Activated T-cell treated with anti-CD3 and anti-CD28 coated beads for 1 hour (primary cell): ENCODE data around the gene GABRP.
"Not testable (repeated sequence)": the region's sequence is repeated elsewhere in the genome, so short reads cannot be mapped to it uniquely, and the experiment has no call there.

Source experiments
- DNase-seq: peaks from one replicate; pipeline ENCODE4 v3.0.0-alpha.2; 2020; ENCODE audit warnings: low read depth

The GABRP gene

GRCh38 chr5:170783498-170784247 is at the start of gene GABRP:
Gene GABRP, plus strand, starts transcription at chr5:170783725. Its CDS starts 4,891 bp downstream, at chr5:170788616.
- DNase-seq: no peak

- DNase-seq: no peak
These were observed 46.6 kb upstream of the GABRP start for GRCh38 chr5:170736966-170737365.

GRCh38 chr5:170737591-170737990 is 45.9 kb upstream of the GABRP start:
- no peak for DNase-seq

GRCh38 chr5:170738840-170739239 is 44.7 kb upstream of the GABRP start:
- no peak for DNase-seq

GRCh38 chr5:170739446-170739845 is 44.1 kb upstream of the GABRP start:
- no peak for DNase-seq

- DNase-seq: no peak
These were observed 42.8 kb upstream of the GABRP start for GRCh38 chr5:170740551-170741205.

GRCh38 chr5:170741801-170742200 is 41.7 kb upstream of the GABRP start:
- no peak for DNase-seq

GRCh38 chr5:170743876-170744212 is 39.7 kb upstream of the GABRP start:
- no peak for DNase-seq

GRCh38 chr5:170745481-170746071 is 37.9 kb upstream of the GABRP start:
- no peak for DNase-seq

- DNase-seq: no peak
These were observed 37.2 kb upstream of the GABRP start for GRCh38 chr5:170746075-170746960.

GRCh38 chr5:170746961-170747340 is 36.6 kb upstream of the GABRP start:
- DNase-seq: no peak

- no peak for DNase-seq
These were observed 36.2 kb upstream of the GABRP start for GRCh38 chr5:170747357-170747756.

- no peak for DNase-seq
These were observed 35.7 kb upstream of the GABRP start for GRCh38 chr5:170747851-170748250.

- DNase-seq: no peak
These were observed 34.5 kb upstream of the GABRP start for GRCh38 chr5:170748951-170749471.

- no peak for DNase-seq
These were observed 33.6 kb upstream of the GABRP start for GRCh38 chr5:170749911-170750431.

- DNase-seq: no peak
These were observed 32.7 kb upstream of the GABRP start for GRCh38 chr5:170750791-170751190.

- no peak for DNase-seq
These were observed 31.9 kb upstream of the GABRP start for GRCh38 chr5:170751631-170752030.

GRCh38 chr5:170752257-170753215 is 31.0 kb upstream of the GABRP start:
- DNase-seq: no peak

GRCh38 chr5:170753311-170753710 is 30.2 kb upstream of the GABRP start:
- no peak for DNase-seq

GRCh38 chr5:170754508-170754907 is 29.0 kb upstream of the GABRP start:
- DNase-seq: not testable (repeated sequence)
